Heart left ventricle (tissue), 13 donors: ENCODE data around the gene PPP1R37.

Source experiments
- CTCF ChIP-seq, 12 donors: fragments of 200-600 bp; sonication (generic) in 4 of 12; IDR thresholded peaks; one replicate each; pipeline versions ENCODE4 v1.5.0 to v1.8.0; 2018 to 2022; ENCODE audit warnings: antibody characterized with exemption in 12 of 12, mild to moderate bottlenecking in 5 of 12
- POLR2A ChIP-seq, 2 donors: fragments of 450-650 bp; IDR thresholded peaks; one replicate each; pipeline ENCODE4 v1.6.1; 2017; ENCODE audit warnings: antibody characterized with exemption in 2 of 2, mild to moderate bottlenecking in 2 of 2, moderate library complexity in 2 of 2
- donor health status: ischemic (EF 13 %, LVEDD 7.1; RV severe dilation, severe dysfunction).
- donor health status: DM: no; HTN: yes; CAD: no.
- donor health status: DM: no; HTN: no; CAD: no.
- donor health status: ischemic (EF 25% LVEDD 6.9; RV normal size, moderate dysfunction).
- donor health status: ischemic (EF 25% LVEDD 5.7; RV mildly dilated, moderate dysfunction).
- donor health status: ischemic (EF 35%, LVEDD 5.7; RV mildly dilated, moderate dysfunction).
- donor health status: nonischemic (EF 11% LVEDD 7.7; RV severe dilation, severe dysfunction).
- donor health status: DM: yes; HTN: yes; CAD: no.
- donor health status: PGD.
- donor health status: ischemic (EF 29% LVEDD 5.4; RV normal size, mild dysfunction).
- donor health status: nonischemic (EF 23%, LVEDD 6.1; RV moderate dilation, normal function).

GRCh38 chr19:45071969-45072790 is 20.8 kb upstream of the PPP1R37 start:
- TF ChIP-seq CTCF (IDR thresholded peaks at IDR 0.05) (no peak), POLR2A (IDR thresholded peaks at IDR 0.05) (no peak)
